ENCODE measurements around the gene SLC15A4. TPM values are rescaled to one million over a fixed set of nuclear protein-coding genes. Genes with fewer than 3 reads are reported as not detected.

Gene SLC15A4
- total and polyA plus RNA-seq, 2 of the 4 experiments (the other 2 are of a cell fraction): 15.4 to 21.9 TPM

DNA sequence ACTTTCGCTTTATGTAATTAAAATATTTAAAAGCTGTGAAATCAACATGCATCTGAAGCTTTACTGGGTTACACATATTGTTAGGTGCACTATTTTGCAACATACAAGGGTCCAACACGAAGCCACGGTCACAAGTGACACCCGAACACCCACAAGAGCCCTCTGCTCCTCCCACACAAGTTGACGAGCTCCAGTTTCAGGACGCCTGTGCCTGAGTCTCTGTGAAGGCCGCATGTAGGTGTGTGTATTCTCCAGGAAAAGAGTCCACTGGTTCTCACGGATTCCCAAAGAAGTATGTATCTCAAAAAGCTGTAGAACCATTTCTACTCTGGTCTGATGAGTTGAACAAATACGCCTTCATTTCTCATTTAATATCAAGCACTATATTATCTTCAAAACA is 12.0 kb downstream of the SLC15A4 start:
- no peak overlapping the region for H3K4me3 ChIP-seq (ENCODE audit: insufficient read depth, low read depth, low read length)
- H4K91ac ChIP-seq (ENCODE audit: insufficient read depth, low read depth, low read length): no peak overlapping the region
- no peak overlapping the region for H3K18ac ChIP-seq (ENCODE audit: low read depth, low read length)
- H4K8ac ChIP-seq (ENCODE audit: low read depth in 2 of 2, low read length in 2 of 2): no peak overlapping the region
- no peaks in the 10 kb centered on the region for H3K27me3 ChIP-seq (ENCODE audit: control insufficient read depth, insufficient read depth, low read length)
- H4K20me1 ChIP-seq (ENCODE audit: insufficient read depth, low read length): peaks cover 20% of the 10 kb centered on the region
- H3K9me3 ChIP-seq (ENCODE audit: control insufficient read depth, insufficient read depth, low read length): no peaks in the 10 kb centered on the region
- H2AK5ac ChIP-seq (ENCODE audit: low read depth, low read length): no peak overlapping the region
- H4K5ac ChIP-seq (ENCODE audit: low read depth, low read length): no peak overlapping the region
- H3K27ac ChIP-seq (ENCODE audit: insufficient read depth, low read length): no peak overlapping the region
- BruUV-seq (replicated peaks): no TSS peak
- in situ Hi-C loops (cut with MboI; ENCODE audit: low sequenced_read_pairs) (no loop called here), dilution Hi-C loops (cut with HindIII; ENCODE audit: low sequenced_read_pairs, unreplicated experiment) (no loop called here), intact Hi-C loops (cut with micrococcal nuclease) (no loop called here)
- H3K23ac ChIP-seq (ENCODE audit: low read depth, low read length): no peak overlapping the region
- POLR2A ChIA-PET (ENCODE audit: unreplicated experiment): no interaction called here
- no peak overlapping the region for H2AK9ac ChIP-seq (replicated peaks; ENCODE audit: low read depth, low read length, poor library complexity)
- no peak overlapping the region for H2AFZ ChIP-seq (replicated peaks; ENCODE audit: low read length, poor library complexity)
- H3K36me3 ChIP-seq (ENCODE audit: control insufficient read depth, insufficient read depth, low read length): peaks cover 27% of the 10 kb centered on the region
- H2BK5ac ChIP-seq (ENCODE audit: low read depth, low read length, poor library complexity, severe bottlenecking): no peak overlapping the region
- H3K14ac ChIP-seq (replicated peaks; ENCODE audit: low read depth, low read length): no peak overlapping the region
- DNase-seq: no peak
- no peak overlapping the region for H3K4ac ChIP-seq (ENCODE audit: low read depth, low read length)
- 94 to 100% methylated on average over 1 to 4 of the region's 9 CpGs for WGBS, 2 experiments (ENCODE audit: extremely low coverage in 2 of 2, insufficient read length in 1 of 2)
- no peak for ATAC-seq (ENCODE audit: low read depth)
- no peak overlapping the region for H3K4me2 ChIP-seq (ENCODE audit: low read depth, low read length)
- H2BK120ac ChIP-seq (ENCODE audit: low read depth, low read length): no peak overlapping the region
- no peak overlapping the region for H2BK15ac ChIP-seq (ENCODE audit: low read depth, low read length)
- CTCF ChIA-PET: no interaction called here
- no peak overlapping the region for H2BK20ac ChIP-seq (ENCODE audit: low read depth, low read length)
- H3K9me1 ChIP-seq (ENCODE audit: insufficient read depth, low read length): peaks cover 3% of the 10 kb centered on the region; the same call in 1 of the 2 replicates
- H3K4me1 ChIP-seq (ENCODE audit: control insufficient read depth, insufficient read depth, low read length): peaks cover 2% of the 10 kb centered on the region; the same call in 1 of the 2 replicates
- TF ChIP-seq, protein P1, sequence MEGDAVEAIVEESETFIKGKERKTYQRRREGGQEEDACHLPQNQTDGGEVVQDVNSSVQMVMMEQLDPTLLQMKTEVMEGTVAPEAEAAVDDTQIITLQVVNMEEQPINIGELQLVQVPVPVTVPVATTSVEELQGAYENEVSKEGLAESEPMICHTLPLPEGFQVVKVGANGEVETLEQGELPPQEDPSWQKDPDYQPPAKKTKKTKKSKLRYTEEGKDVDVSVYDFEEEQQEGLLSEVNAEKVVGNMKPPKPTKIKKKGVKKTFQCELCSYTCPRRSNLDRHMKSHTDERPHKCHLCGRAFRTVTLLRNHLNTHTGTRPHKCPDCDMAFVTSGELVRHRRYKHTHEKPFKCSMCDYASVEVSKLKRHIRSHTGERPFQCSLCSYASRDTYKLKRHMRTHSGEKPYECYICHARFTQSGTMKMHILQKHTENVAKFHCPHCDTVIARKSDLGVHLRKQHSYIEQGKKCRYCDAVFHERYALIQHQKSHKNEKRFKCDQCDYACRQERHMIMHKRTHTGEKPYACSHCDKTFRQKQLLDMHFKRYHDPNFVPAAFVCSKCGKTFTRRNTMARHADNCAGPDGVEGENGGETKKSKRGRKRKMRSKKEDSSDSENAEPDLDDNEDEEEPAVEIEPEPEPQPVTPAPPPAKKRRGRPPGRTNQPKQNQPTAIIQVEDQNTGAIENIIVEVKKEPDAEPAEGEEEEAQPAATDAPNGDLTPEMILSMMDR (conservative IDR thresholded peaks at IDR 0.05; ENCODE audit: low read depth, low read length): no peak
- TF ChIP-seq FOS (IDR thresholded peaks at IDR 0.05; ENCODE audit: low read depth, low read length): no peak
- no peak for TF ChIP-seq RAD21 (IDR thresholded peaks at IDR 0.05; ENCODE audit: low read length)
- no peak for TF ChIP-seq MAFK (IDR thresholded peaks at IDR 0.05; ENCODE audit: low read depth, low read length)
- TF ChIP-seq RCOR1 (IDR thresholded peaks at IDR 0.05; ENCODE audit: insufficient replicate concordance, low read length): no peak
- TF ChIP-seq CHD1 (IDR thresholded peaks at IDR 0.05; ENCODE audit: low read depth, low read length): no peak
- TF ChIP-seq BHLHE40 (IDR thresholded peaks at IDR 0.05; ENCODE audit: low read depth, low read length): no peak
- TF ChIP-seq MXI1 (IDR thresholded peaks at IDR 0.05; ENCODE audit: borderline replicate concordance, low read depth, low read length): no peak
- no peak for TF ChIP-seq SMC3 (IDR thresholded peaks at IDR 0.05; ENCODE audit: low read depth, low read length)
- H3K56ac ChIP-seq (ENCODE audit: extremely low read depth, insufficient read depth, low read length): no peak overlapping the region
- H3K9ac ChIP-seq (ENCODE audit: low read depth, low read length): no peak overlapping the region
- H3K79me1 ChIP-seq (ENCODE audit: low read depth in 1 of 2, low read length in 2 of 2): peaks cover 31 to 53% of the 10 kb centered on the region in 2 experiments

Data from IMR-90 (cell line).